K562 (cell line): ENCODE results near the gene DNAH17. TPM values are rescaled to one million over a fixed set of nuclear protein-coding genes. Genes with fewer than 3 reads are reported as not detected.

Experiments used
- ATAC-seq: fragments of 200-7000 bp; cut with Tn5 transposase; 3 replicates; pipeline ENCODE4 v1.9.1; 2020; ENCODE audit warnings: moderate library complexity
- BruUV-seq: library from RNA; stranded (reverse); fragments of 400-500 nt; replicated peaks from 2 replicates; lab custom pipeline; 2021; lab: Mats Ljungman, UMichigan
- CTCF ChIA-PET: fragments of 300-600 bp; formaldehyde crosslinking; extraction: SDS; loops from one replicate; lab custom pipeline; 2021; ENCODE audit warnings: low intra/inter-chr PET ratio; lab: Yijun Ruan, JAX
- POLR2A ChIA-PET: fragments of 300-600, 350-650 bp; sonication (Branson Sonifier 250); formaldehyde crosslinking; extraction: SDS; loops from one replicate; lab custom pipeline; 2021; ENCODE audit warnings: antibody characterized with exemption, inconsistent platforms; lab: Yijun Ruan, JAX
- DNase-seq, 4 experiments: peaks; one replicate each; pipeline versions ENCODE4 v3.0.0 to v3.0.0-alpha.2; 2011 to 2018; ENCODE audit warnings: low spot score in 3 of 4, mixed read lengths in 3 of 4; ENCODE audit errors: extremely low read depth in 1 of 4
- FAIRE-seq: peaks from 2 replicates; lab custom pipeline; 2011; peaks lifted over from hg19 to GRCh38; lab: Jason Lieb, UNC
- H2AFZ ChIP-seq: 2 replicates; pipeline ENCODE4 v1.6.0; 2011; ENCODE audit warnings: low read depth, low read length, control low read depth, inconsistent platforms
- H3K27ac ChIP-seq: fragments of 200-600 bp; 3 replicates; pipeline ENCODE4 v1.8.0; 2011; ENCODE audit warnings: low read depth, mild to moderate bottlenecking, control low read depth, inconsistent platforms, low read length, moderate library complexity, mixed read lengths; ENCODE audit errors: extremely low read depth
- H3K27me3 ChIP-seq, 2 experiments: fragments of 300-600 bp in 1 of 2; 2 replicates in 1 of 2; 3 replicates in 1 of 2; pipeline versions ENCODE4 v1.6.0 to v1.8.0; 2011; ENCODE audit warnings: inconsistent platforms in 2 of 2, low read length in 2 of 2, mild to moderate bottlenecking in 1 of 2, mixed read lengths in 1 of 2, moderate library complexity in 1 of 2; ENCODE audit not compliant: control insufficient read depth in 2 of 2, insufficient read depth in 2 of 2
- H3K36me3 ChIP-seq: fragments of 300-600 bp; 3 replicates; pipeline ENCODE4 v1.8.0; 2011; ENCODE audit warnings: mild to moderate bottlenecking, low read length, inconsistent platforms; ENCODE audit not compliant: control insufficient read depth, insufficient read depth
- H3K4me1 ChIP-seq, 2 experiments: fragments of 200-600 bp in 1 of 2; replicated peaks in 1 of 2; 2 replicates in 1 of 2; 3 replicates in 1 of 2; pipeline versions ENCODE4 v1.5.1 to v1.8.0; 2011; ENCODE audit warnings: inconsistent platforms in 2 of 2, low read length in 2 of 2, mild to moderate bottlenecking in 1 of 2, mixed read lengths in 1 of 2, moderate library complexity in 1 of 2; ENCODE audit not compliant: control insufficient read depth in 2 of 2, insufficient read depth in 2 of 2
- H3K4me2 ChIP-seq: 2 replicates; pipeline ENCODE4 v1.6.1; 2011; ENCODE audit warnings: low read length, control low read depth, inconsistent platforms, mixed read lengths; ENCODE audit not compliant: insufficient read depth
- H3K4me3 ChIP-seq: fragments of 200-600 bp; sonication (generic), shearing (Covaris generic); 2 replicates; pipeline ENCODE4 v1.5.1; 2016; ENCODE audit warnings: control low read depth, inconsistent platforms
- H3K79me2 ChIP-seq: fragments of 200-600 bp; 3 replicates; pipeline ENCODE4 v1.8.0; 2011; ENCODE audit warnings: low read length, inconsistent platforms; ENCODE audit not compliant: control insufficient read depth, insufficient read depth
- H3K9ac ChIP-seq, 2 experiments: 2 replicates each; pipeline versions ENCODE4 v1.6.0 to v1.6.1; 2011; ENCODE audit warnings: low read depth in 2 of 2, low read length in 2 of 2, control low read depth in 1 of 2, inconsistent platforms in 1 of 2, mild to moderate bottlenecking in 1 of 2, mixed read lengths in 1 of 2; ENCODE audit not compliant: insufficient read depth in 1 of 2
- H3K9me1 ChIP-seq: one replicate; pipeline ENCODE4 v1.6.0; 2011; ENCODE audit warnings: inconsistent platforms, mild to moderate bottlenecking, low read length, moderate library complexity; ENCODE audit not compliant: control insufficient read depth, insufficient read depth
- H3K9me3 ChIP-seq: replicated peaks from 2 replicates; pipeline ENCODE4 v1.5.1; 2011; ENCODE audit warnings: low read depth, low read length, inconsistent platforms; ENCODE audit not compliant: control insufficient read depth, insufficient read depth
- H4K20me1 ChIP-seq: replicated peaks from 2 replicates; pipeline ENCODE4 v1.6.1; 2011; ENCODE audit warnings: low read length, inconsistent platforms, mixed read lengths; ENCODE audit not compliant: control insufficient read depth, insufficient read depth
- HNRNPK ChIP-seq: fragments of 200-400 bp; formaldehyde crosslinking; IDR thresholded peaks from one replicate; pipeline ENCODE4 v1.6.1; 2018; ENCODE audit warnings: mild to moderate bottlenecking, low read depth, low read length; ENCODE audit not compliant: poor library complexity, severe bottlenecking
- KAT2B ChIP-seq: IDR thresholded peaks from one replicate; pipeline ENCODE4 v1.6.1; 2012; ENCODE audit warnings: low read depth, mild to moderate bottlenecking, control low read depth, inconsistent platforms, low read length, moderate library complexity
- KLF13 ChIP-seq: fragments of 450-650 bp; IDR thresholded peaks from 2 replicates; pipeline ENCODE4 v1.6.1; 2016; ENCODE audit warnings: missing genetic modification characterization, low read depth, mild to moderate bottlenecking, missing compliant biosample characterization, moderate library complexity, borderline replicate concordance
- PRMT5 ChIP-seq: sonication (generic); formaldehyde crosslinking; IDR thresholded peaks from 2 replicates; pipeline ENCODE4 v1.5.0; 2020; ENCODE audit warnings: missing genetic modification reagents
- RAD51 ChIP-seq: fragments of 450-650 bp; IDR thresholded peaks from 2 replicates; pipeline ENCODE4 v1.7.1; 2016; ENCODE audit warnings: low read depth, mild to moderate bottlenecking, borderline replicate concordance
- SMAD2 ChIP-seq: fragments of 150-350 bp; IDR thresholded peaks from 2 replicates; pipeline ENCODE4 v1.6.1; 2014; ENCODE audit warnings: low read depth, mild to moderate bottlenecking, low read length
- SRF ChIP-seq, 2 experiments: fragments of 250-450, 450-650 bp in 1 of 2; sonication (Bioruptor Pico) in 1 of 2; sonication (generic) in 1 of 2; formaldehyde crosslinking; IDR thresholded peaks; 2 replicates each; pipeline versions ENCODE4 v1.5.0 to v1.5.1; 2020 to 2022; ENCODE audit warnings: mild to moderate bottlenecking in 1 of 2, missing genetic modification reagents in 1 of 2
- STAT5B ChIP-seq: fragments of 250-450 bp; sonication (Bioruptor Pico); IDR thresholded peaks from 2 replicates; pipeline ENCODE4 v1.8.0; 2021; ENCODE audit warnings: mild to moderate bottlenecking, inconsistent platforms
- TAF15 ChIP-seq: fragments of 200-400 bp; formaldehyde crosslinking; IDR thresholded peaks from 2 replicates; pipeline ENCODE4 v1.6.1; 2017; ENCODE audit warnings: mild to moderate bottlenecking, low read depth, low read length, moderate library complexity
- TARDBP ChIP-seq: fragments of 450-650 bp; IDR thresholded peaks from 2 replicates; pipeline ENCODE4 v1.6.1; 2016
- ZFP30 ChIP-seq: fragments of 250-450 bp; sonication (Bioruptor Pico); IDR thresholded peaks from 2 replicates; pipeline ENCODE4 v1.8.0; 2022; ENCODE audit warnings: moderate library complexity, mild to moderate bottlenecking, inconsistent platforms, borderline replicate concordance
- ZNF146 ChIP-seq: IDR thresholded peaks from one replicate; pipeline ENCODE4 v1.6.1; 2018; ENCODE audit warnings: missing compliant biosample characterization; ENCODE audit not compliant: unreplicated experiment
- ZNF583 ChIP-seq: fragments of 250-450 bp; sonication (Bioruptor Pico); IDR thresholded peaks from 2 replicates; pipeline ENCODE4 v1.4.0; 2020
- ZNF75A ChIP-seq: fragments of 450-650 bp; formaldehyde crosslinking; IDR thresholded peaks from 2 replicates; pipeline ENCODE4 v1.4.0; 2020; ENCODE audit warnings: mild to moderate bottlenecking
- WGBS: fragments of 100-300 bp; shearing (Covaris generic); methylation state at CpG from one replicate; pipeline ENCODE4 v1.1.6; 2016; ENCODE audit warnings: low coverage, mixed read lengths; ENCODE audit not compliant: insufficient coverage; ENCODE audit errors: missing lambda C conversion rate; 5-methylcytosine and 5-hydroxymethylcytosine counted together
- in situ Hi-C: fragments of 300-500 bp; cut with MboI; formaldehyde crosslinking; loops from 4 replicates; pipeline ENCODE4 v1.15.0; 2018; ENCODE audit warnings: inconsistent platforms, mixed read lengths
- intact Hi-C: fragments of 100-400 bp; cut with micrococcal nuclease; formaldehyde crosslinking; loops from 2 replicates; pipeline ENCODE4 v1.14.2; 2022
- polyA plus RNA-seq, 8 experiments: library from polyadenylated mRNA; depleted of rRNA in 4 of 8; stranded (reverse) in 5 of 8; unstranded in 3 of 8; fragments of >200 nt; fragmentation: Nextera tagmentation in 2 of 8; fragmentation: Illumina TruSeq in 1 of 8; extraction: Ambion mirVana in 2 of 8; extraction: Trizol in 1 of 8; gene quantifications; 2 replicates each; pipeline versions ENCODE4 v1.2.1 to v1.2.3, GENCODE V29; 2011 to 2014; ENCODE audit warnings: inconsistent platforms in 1 of 8, missing spikeins in 1 of 8
- total RNA-seq, 7 experiments: library from RNA; depleted of rRNA in 6 of 7; stranded (reverse); fragments of >200 nt in 6 of 7; fragmentation: Illumina TruSeq in 2 of 7; extraction: Trizol in 2 of 7; gene quantifications; 2 replicates each; pipeline versions ENCODE4 v1.2.1 to v1.2.3, GENCODE V29; 2011 to 2021; ENCODE audit warnings: low replicate concordance in 1 of 7
- TF ChIP-seq, protein P1 (sequence below), 2 experiments: fragments of 200-800 bp in 1 of 2; sonication (Bioruptor generic) in 1 of 2; sonication (generic) in 1 of 2; formaldehyde crosslinking in 1 of 2; IDR thresholded peaks in 1 of 2; conservative IDR thresholded peaks in 1 of 2; 2 replicates each; pipeline versions ENCODE4 v1.5.0 to v1.6.1; 2016 to 2020; ENCODE audit warnings: missing compliant biosample characterization in 1 of 2, missing genetic modification characterization in 1 of 2, missing genetic modification reagents in 1 of 2

The DNAH17 gene
- total and polyA plus RNA-seq, 9 of the 15 experiments (the other 6 are each of a cell fraction or from before 2014, with no cell fraction given), result under 0.01 to 0.06 (median 0.03) TPM; not detected in 5

DNA sequence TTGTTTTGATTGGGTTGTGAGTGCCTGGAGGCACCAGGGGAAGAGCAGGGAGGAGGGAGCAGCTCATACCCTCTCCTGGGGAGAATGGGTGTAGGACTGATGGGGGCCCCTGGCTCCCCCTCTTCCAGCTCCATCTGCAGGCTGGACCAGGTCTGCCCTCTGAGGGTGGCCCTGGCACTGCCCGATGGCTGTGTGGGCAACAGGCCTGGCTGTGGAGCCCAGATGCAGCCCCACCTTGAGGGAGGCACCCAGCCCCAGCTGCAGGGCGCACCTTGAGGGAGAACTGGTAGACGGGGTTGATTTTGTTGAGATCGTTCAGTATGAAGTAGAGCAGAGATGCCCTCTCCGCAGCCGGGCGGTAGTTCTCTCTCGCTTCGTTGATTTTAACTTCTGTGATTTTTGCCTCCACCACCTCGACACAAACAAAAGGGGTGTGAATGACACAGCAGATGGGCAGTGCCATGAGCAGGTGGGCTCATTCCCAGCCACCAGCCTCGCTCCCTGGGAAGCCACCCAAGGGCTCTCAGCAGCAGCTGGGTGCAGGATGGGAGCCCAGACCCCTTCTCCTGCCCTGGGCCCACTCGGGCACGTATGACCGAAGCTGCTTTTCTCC is 127.1 kb downstream of the DNAH17 start:
- ATAC-seq (no peak), DNase-seq (no peak), FAIRE-seq (no peak)
- H3K9ac ChIP-seq, result no peak overlapping the region
- peaks cover 46 to 75% of the 10 kb centered on the region in 2 experiments for H3K27me3 ChIP-seq
- intact Hi-C loops (loop anchor here (10.0 kb wide), 1 partner anchor 255 kb away; no protein-coding TSS in a partner anchor), in situ Hi-C loops (no loop called here)
- 9% methylated on average over 14 of the region's 14 CpGs for WGBS
- no peaks in the 10 kb centered on the region for H3K9me1 ChIP-seq
- H4K20me1 ChIP-seq, result peaks cover 17% of the 10 kb centered on the region
- no peak overlapping the region for H3K4me2 ChIP-seq
- no peak overlapping the region for H3K27ac ChIP-seq
- no peak overlapping the region for H3K4me3 ChIP-seq
- no peaks in the 10 kb centered on the region for H3K79me2 ChIP-seq
- TF ChIP-seq SMAD2 (no peak), KAT2B (no peak), TAF15 (no peak), KLF13 (tag) (no peak), SRF (CRISPR knock-in tag; IDR thresholded peaks at IDR 0.05) (no peak), HNRNPK (no peak), ZFP30 (CRISPR knock-in tag) (no peak), ZNF146 (CRISPR knock-in tag) (no peak), RAD51 (no peak), TARDBP (no peak), STAT5B (CRISPR knock-in tag) (no peak), ZNF75A (no peak), PRMT5 (CRISPR knock-in tag) (no peak), ZNF583 (no peak)
- TF ChIP-seq, protein P1, sequence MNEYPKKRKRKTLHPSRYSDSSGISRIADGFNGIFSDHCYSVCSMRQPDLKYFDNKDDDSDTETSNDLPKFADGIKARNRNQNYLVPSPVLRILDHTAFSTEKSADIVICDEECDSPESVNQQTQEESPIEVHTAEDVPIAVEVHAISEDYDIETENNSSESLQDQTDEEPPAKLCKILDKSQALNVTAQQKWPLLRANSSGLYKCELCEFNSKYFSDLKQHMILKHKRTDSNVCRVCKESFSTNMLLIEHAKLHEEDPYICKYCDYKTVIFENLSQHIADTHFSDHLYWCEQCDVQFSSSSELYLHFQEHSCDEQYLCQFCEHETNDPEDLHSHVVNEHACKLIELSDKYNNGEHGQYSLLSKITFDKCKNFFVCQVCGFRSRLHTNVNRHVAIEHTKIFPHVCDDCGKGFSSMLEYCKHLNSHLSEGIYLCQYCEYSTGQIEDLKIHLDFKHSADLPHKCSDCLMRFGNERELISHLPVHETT (CRISPR knock-in tag; conservative IDR thresholded peaks at IDR 0.05 in 1 of 2, IDR thresholded peaks at IDR 0.05 in 1 of 2), result no peak
- no TSS peak for BruUV-seq
- no peaks in the 10 kb centered on the region for H3K9me3 ChIP-seq
- no peak overlapping the region for H2AFZ ChIP-seq
- CTCF ChIA-PET, result no interaction called here
- POLR2A ChIA-PET, result interaction anchor here (0.6 to 0.7 kb wide), 2 partner anchors 24 to 135 kb away, joined by 3 read pairs; no protein-coding TSS in a partner anchor
- peaks cover 0 to 10% of the 10 kb centered on the region in 2 experiments; a peak in 3 of 5 replicates for H3K4me1 ChIP-seq
- H3K36me3 ChIP-seq, result no peaks in the 10 kb centered on the region
